Measurements from ENCODE around the gene ENG. TPM values are rescaled to one million over a fixed set of nuclear protein-coding genes. Genes with fewer than 3 reads are reported as not detected.

Gene ENG
- polyA plus RNA-seq, 3 donors = 15.7 to 26.0 (median 17.9) TPM

DNA sequence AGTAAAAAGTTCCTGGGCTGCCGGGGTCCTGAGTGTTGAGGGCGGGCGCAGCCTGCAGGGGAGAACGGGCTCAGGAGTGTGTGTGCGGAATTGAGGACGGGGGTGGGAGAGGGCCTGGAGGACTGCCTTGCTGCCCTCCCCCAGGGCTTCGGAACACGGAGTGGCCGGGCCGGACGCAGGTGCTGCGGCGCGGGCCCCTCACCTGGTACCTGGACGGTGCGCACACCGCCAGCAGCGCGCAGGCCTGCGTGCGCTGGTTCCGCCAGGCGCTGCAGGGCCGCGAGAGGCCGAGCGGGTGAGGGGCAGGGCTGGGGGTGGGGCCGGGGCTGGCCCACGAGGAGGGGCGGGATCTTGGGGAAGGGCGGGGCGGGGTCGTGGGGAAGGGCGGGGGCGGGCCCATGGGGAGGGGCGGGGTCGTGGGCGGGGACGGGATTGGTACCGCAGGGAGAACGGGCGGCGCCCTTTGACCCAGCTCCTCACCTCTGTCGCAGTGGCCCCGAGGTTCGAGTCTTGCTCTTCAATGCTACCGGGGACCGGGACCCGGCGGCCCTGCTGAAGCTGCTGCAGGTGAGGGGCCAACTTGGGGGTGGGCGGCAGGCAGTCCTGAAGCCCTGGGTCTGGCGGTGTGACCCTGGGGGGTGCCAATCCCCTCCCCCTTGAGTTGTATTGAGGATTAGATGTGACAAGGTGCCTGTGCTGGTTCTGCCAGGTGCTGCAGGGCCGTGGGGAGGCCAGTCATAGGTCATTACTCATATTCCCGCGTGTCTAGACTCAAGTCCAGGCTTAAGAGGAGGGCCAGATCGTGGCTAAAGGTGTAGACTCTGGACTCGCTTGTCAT is 44.7 kb downstream of the ENG start:
- Histone ChIP-seq H3K36me3 (replicated peaks in 1 of 2; ENCODE audit: control insufficient read depth in 1 of 2, insufficient read depth in 2 of 2, low read length in 2 of 2) (peaks cover 49 to 60% of the 10 kb centered on the region in 2 donors), H3K79me2 (ENCODE audit: insufficient read depth, low read length) (peaks cover 4% of the 10 kb centered on the region), H3K4me3 (replicated peaks in 1 of 3; ENCODE audit: low read depth in 2 of 3, low read length in 3 of 3) (no peak overlapping the region), H3K9me3 (replicated peaks in 1 of 2; ENCODE audit: control insufficient read depth in 1 of 2, insufficient read depth in 1 of 2, low read length in 2 of 2) (no peaks in the 10 kb centered on the region), H4K20me1 (ENCODE audit: insufficient read depth, low read length) (peaks cover under 1% of the 10 kb centered on the region), H3K4me2 (replicated peaks; ENCODE audit: extremely low read depth, low read length, poor library complexity, severe bottlenecking) (no peak overlapping the region), H3K27ac (ENCODE audit: low read depth in 1 of 2, low read length in 2 of 2) (no peak overlapping the region), H2AFZ (ENCODE audit: insufficient read depth, low read depth, low read length, poor library complexity, severe bottlenecking) (no peak overlapping the region), H3K4me1 (ENCODE audit: control insufficient read depth in 1 of 2, insufficient read depth in 2 of 2, low read length in 2 of 2) (no peaks in the 10 kb centered on the region), H3K9ac (ENCODE audit: insufficient read depth, low read length, poor library complexity, severe bottlenecking) (no peak overlapping the region), H3K27me3 (ENCODE audit: control insufficient read depth in 2 of 2, insufficient read depth in 2 of 2, low read length in 2 of 2) (no peaks in the 10 kb centered on the region)
- TF ChIP-seq, protein P1, sequence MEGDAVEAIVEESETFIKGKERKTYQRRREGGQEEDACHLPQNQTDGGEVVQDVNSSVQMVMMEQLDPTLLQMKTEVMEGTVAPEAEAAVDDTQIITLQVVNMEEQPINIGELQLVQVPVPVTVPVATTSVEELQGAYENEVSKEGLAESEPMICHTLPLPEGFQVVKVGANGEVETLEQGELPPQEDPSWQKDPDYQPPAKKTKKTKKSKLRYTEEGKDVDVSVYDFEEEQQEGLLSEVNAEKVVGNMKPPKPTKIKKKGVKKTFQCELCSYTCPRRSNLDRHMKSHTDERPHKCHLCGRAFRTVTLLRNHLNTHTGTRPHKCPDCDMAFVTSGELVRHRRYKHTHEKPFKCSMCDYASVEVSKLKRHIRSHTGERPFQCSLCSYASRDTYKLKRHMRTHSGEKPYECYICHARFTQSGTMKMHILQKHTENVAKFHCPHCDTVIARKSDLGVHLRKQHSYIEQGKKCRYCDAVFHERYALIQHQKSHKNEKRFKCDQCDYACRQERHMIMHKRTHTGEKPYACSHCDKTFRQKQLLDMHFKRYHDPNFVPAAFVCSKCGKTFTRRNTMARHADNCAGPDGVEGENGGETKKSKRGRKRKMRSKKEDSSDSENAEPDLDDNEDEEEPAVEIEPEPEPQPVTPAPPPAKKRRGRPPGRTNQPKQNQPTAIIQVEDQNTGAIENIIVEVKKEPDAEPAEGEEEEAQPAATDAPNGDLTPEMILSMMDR (IDR thresholded peaks at IDR 0.05) = no peak
- Mint-ChIP-seq H3K4me3 (no peak overlapping the region), H3K4me1 (peaks cover 5% of the 10 kb centered on the region), H3K27me3 (ENCODE audit: low read depth in 3 of 3) (peaks cover 0 to 3% (median 0%) of the 10 kb centered on the region in 3 donors), H3K36me3 (peaks cover 52 to 66% of the 10 kb centered on the region in 2 donors), H3K27ac (peak overlapping the region in 1 of 7 donors; percentile 58), H3K9me3 (no peaks in the 10 kb centered on the region)
- no peak for DNase-seq
- 94% methylated on average over 24 of the region's 57 CpGs for WGBS (ENCODE audit: insufficient coverage)
- intact Hi-C loops (cut with micrococcal nuclease) = no loop called here

DNA sequence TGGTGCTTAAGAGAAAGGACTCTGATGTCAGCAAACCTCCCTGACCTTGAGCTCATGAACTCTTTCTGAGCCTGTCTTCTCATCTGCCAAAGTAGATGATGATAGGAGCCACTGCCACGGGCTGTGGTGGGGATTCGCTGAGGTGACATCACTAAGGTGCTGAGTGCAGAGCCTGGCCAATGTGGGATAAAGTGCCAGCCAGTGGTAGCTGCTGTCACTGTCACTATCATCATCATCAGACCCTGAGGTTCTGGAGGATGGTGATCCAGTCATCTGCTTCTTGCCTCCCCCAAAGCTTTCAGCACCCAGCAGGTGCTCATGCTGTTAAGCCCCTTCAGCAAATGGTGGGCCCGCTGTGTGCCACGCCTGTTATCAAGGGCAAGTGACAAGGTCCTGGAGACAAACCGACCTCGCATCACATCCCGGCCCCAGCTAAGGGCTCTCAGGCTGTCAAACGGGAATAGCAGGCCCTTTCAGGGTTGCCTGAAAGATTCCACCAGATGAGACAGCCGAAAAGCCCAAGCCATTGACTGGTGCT is 45.4 kb downstream of the ENG start:
- Histone ChIP-seq H3K9ac (ENCODE audit: insufficient read depth, low read length, poor library complexity, severe bottlenecking) (no peak overlapping the region), H3K4me3 (replicated peaks in 1 of 3; ENCODE audit: low read depth in 2 of 3, low read length in 3 of 3) (no peak overlapping the region)
- intact Hi-C loops (cut with micrococcal nuclease) = no loop called here

More for the DNA sequence above, 45.4 kb downstream of the ENG start:
- peaks cover 11% of the 10 kb centered on the region for H3K79me2 ChIP-seq (ENCODE audit: insufficient read depth, low read length)
- Mint-ChIP-seq H3K4me1 (peaks cover 10% of the 10 kb centered on the region), H3K27me3 (ENCODE audit: low read depth in 3 of 3) (peaks cover 0 to 3% (median 0%) of the 10 kb centered on the region in 3 donors), H3K27ac (peak overlapping the region in 1 of 7 donors; percentile 58), H3K36me3 (peaks cover 45 to 63% of the 10 kb centered on the region in 2 donors), H3K4me3 (no peak overlapping the region), H3K9me3 (no peaks in the 10 kb centered on the region)
- WGBS (ENCODE audit: insufficient coverage) = 96% methylated on average over 7 of the region's 9 CpGs
- H3K27me3 ChIP-seq (ENCODE audit: control insufficient read depth in 2 of 2, insufficient read depth in 2 of 2, low read length in 2 of 2) = no peaks in the 10 kb centered on the region
- H3K4me2 ChIP-seq (replicated peaks; ENCODE audit: extremely low read depth, low read length, poor library complexity, severe bottlenecking) = no peak overlapping the region
- TF ChIP-seq, protein P1 (IDR thresholded peaks at IDR 0.05) = no peak
- H3K9me3 ChIP-seq (replicated peaks in 1 of 2; ENCODE audit: control insufficient read depth in 1 of 2, insufficient read depth in 1 of 2, low read length in 2 of 2) = no peaks in the 10 kb centered on the region
- peaks cover 43 to 53% of the 10 kb centered on the region in 2 donors for H3K36me3 ChIP-seq (replicated peaks in 1 of 2; ENCODE audit: control insufficient read depth in 1 of 2, insufficient read depth in 2 of 2, low read length in 2 of 2)
- peaks cover 3 to 4% of the 10 kb centered on the region in 2 donors for H3K4me1 ChIP-seq (ENCODE audit: control insufficient read depth in 1 of 2, insufficient read depth in 2 of 2, low read length in 2 of 2)
- no peak for DNase-seq
- H4K20me1 ChIP-seq (ENCODE audit: insufficient read depth, low read length) = peaks cover 6% of the 10 kb centered on the region
- H2AFZ ChIP-seq (ENCODE audit: insufficient read depth, low read depth, low read length, poor library complexity, severe bottlenecking) = no peak overlapping the region
- no peak overlapping the region for H3K27ac ChIP-seq (ENCODE audit: low read depth in 1 of 2, low read length in 2 of 2)

All from CD14-positive monocyte (primary cell).